ENCODE measurements around the gene PSME3IP1.

The PSME3IP1 gene

GRCh38 chr16:57143149-57143921 lies 42.5 kb downstream of the PSME3IP1 start:
- no peak for DNase-seq

GRCh38 chr16:57141822-57142631 lies 43.8 kb downstream of the PSME3IP1 start:
- no peak for DNase-seq

- DNase-seq: no peak
These were observed 44.7 kb downstream of the PSME3IP1 start for GRCh38 chr16:57140931-57141668.

- no peak for DNase-seq
These were observed 47.4 kb downstream of the PSME3IP1 start for GRCh38 chr16:57138281-57138935.

GRCh38 chr16:57137566-57138273 lies 48.1 kb downstream of the PSME3IP1 start:
- no peak for DNase-seq

GRCh38 chr16:57137043-57137442 lies 48.8 kb downstream of the PSME3IP1 start:
- no peak for DNase-seq

- DNase-seq: no peak
These were observed 50.9 kb downstream of the PSME3IP1 start for GRCh38 chr16:57134982-57135381.

GRCh38 chr16:57133886-57134285 lies 52.0 kb downstream of the PSME3IP1 start:
- DNase-seq: no peak

- DNase-seq: no peak
These were observed 52.8 kb downstream of the PSME3IP1 start for GRCh38 chr16:57133031-57133430.

GRCh38 chr16:57132470-57132869 lies 53.4 kb downstream of the PSME3IP1 start:
- DNase-seq: no peak

GRCh38 chr16:57131351-57131970 lies 54.4 kb downstream of the PSME3IP1 start:
- no peak for DNase-seq

GRCh38 chr16:57130950-57131321 lies 54.9 kb downstream of the PSME3IP1 start:
- no peak for DNase-seq

GRCh38 chr16:57128771-57129389 lies 57.0 kb downstream of the PSME3IP1 start:
- peak; percentile 41 for DNase-seq

GRCh38 chr16:57127836-57128235 lies 58.0 kb downstream of the PSME3IP1 start:
- DNase-seq: no peak

- no peak for DNase-seq
These were observed 58.6 kb downstream of the PSME3IP1 start for GRCh38 chr16:57127037-57127763.

- DNase-seq: no peak
These were observed 59.4 kb downstream of the PSME3IP1 start for GRCh38 chr16:57126411-57126810.

- no peak for DNase-seq
These were observed 59.9 kb downstream of the PSME3IP1 start for GRCh38 chr16:57125969-57126368.

- DNase-seq: no peak
These were observed 60.5 kb downstream of the PSME3IP1 start for GRCh38 chr16:57125376-57125775.

- DNase-seq: no peak
These were observed 61.7 kb downstream of the PSME3IP1 start for GRCh38 chr16:57123974-57124674.

Data from activated CD4-positive, CD25-positive, alpha-beta regulatory T cell treated with anti-CD3 and anti-CD28 coated beads, Interleukin-2, amount 50 U/mL, for 72 hours (primary cell).